Bronchial epithelial cell (primary cell): Measurements from ENCODE around the gene TMC7. TPM values are rescaled to one million over a fixed set of nuclear protein-coding genes. Genes with fewer than 3 reads are reported as not detected.
A peak's percentile ranks its signal among the peaks of the same experiment; 100 is the strongest.

ENCODE experiments used
- DNase-seq: peaks from one replicate; pipeline ENCODE4 v3.0.0-alpha.2; 2010; ENCODE audit warnings: low read depth
- FAIRE-seq: peaks from 2 replicates; lab custom pipeline; 2011; peaks lifted over from hg19 to GRCh38; lab: Jason Lieb, UNC
- H3K27me3 ChIP-seq: 2 replicates; pipeline ENCODE4 v1.5.1; 2011; ENCODE audit warnings: low read length; ENCODE audit not compliant: control insufficient read depth, insufficient read depth
- H3K36me3 ChIP-seq: 2 replicates; pipeline ENCODE4 v1.5.1; 2011; ENCODE audit warnings: low read length; ENCODE audit not compliant: control insufficient read depth, insufficient read depth
- H3K4me3 ChIP-seq: 2 replicates; pipeline ENCODE4 v1.5.1; 2011; ENCODE audit warnings: mild to moderate bottlenecking, low read depth, low read length, control low read depth
- CTCF ChIP-seq: IDR thresholded peaks from 2 replicates; pipeline ENCODE4 v1.5.1; 2011; ENCODE audit warnings: mild to moderate bottlenecking, moderate library complexity, low read length, control low read depth, inconsistent platforms; ENCODE audit not compliant: insufficient read depth, severe bottlenecking
- total RNA-seq: library from RNA; depleted of rRNA; stranded (reverse); fragments of >200 nt; gene quantifications from 2 replicates; pipeline ENCODE4 v1.2.1, GENCODE V29; 2014

The TMC7 gene
- total RNA-seq, 1 donor from 2014 or later: 5.0 TPM

GRCh38 chr16:19105131-19105530 is 121.4 kb downstream of the TMC7 start:
- H3K4me3 ChIP-seq: no peak overlapping the region
- no peaks in the 10 kb centered on the region for H3K27me3 ChIP-seq
- DNase-seq (no peak), FAIRE-seq (no peak)
- H3K36me3 ChIP-seq: no peaks in the 10 kb centered on the region
- no peak for TF ChIP-seq CTCF

GRCh38 chr16:19105891-19106624 is 122.3 kb downstream of the TMC7 start:
- FAIRE-seq: no peak
- no peak for DNase-seq
- no peak overlapping the region for H3K4me3 ChIP-seq
- H3K27me3 ChIP-seq: no peaks in the 10 kb centered on the region
- no peak for TF ChIP-seq CTCF
- H3K36me3 ChIP-seq: no peaks in the 10 kb centered on the region

- TF ChIP-seq CTCF: no peak
- FAIRE-seq: no peak
- no peak for DNase-seq
- no peaks in the 10 kb centered on the region for H3K36me3 ChIP-seq
- no peaks in the 10 kb centered on the region for H3K27me3 ChIP-seq
- H3K4me3 ChIP-seq: no peak overlapping the region
Measured at GRCh38 chr16:19106625-19107020, 122.9 kb downstream of the TMC7 start.

- TF ChIP-seq CTCF: no peak
- Histone ChIP-seq H3K36me3 (no peaks in the 10 kb centered on the region), H3K4me3 (no peak overlapping the region), H3K27me3 (no peaks in the 10 kb centered on the region)
- DNase-seq: peak; percentile 11
- no peak for FAIRE-seq
Measured at GRCh38 chr16:19108409-19109287, 124.9 kb downstream of the TMC7 start.

GRCh38 chr16:19109288-19109664 is 125.5 kb downstream of the TMC7 start:
- no peak overlapping the region for H3K4me3 ChIP-seq
- H3K36me3 ChIP-seq: no peaks in the 10 kb centered on the region
- DNase-seq (no peak), FAIRE-seq (no peak)
- no peak for TF ChIP-seq CTCF
- H3K27me3 ChIP-seq: no peaks in the 10 kb centered on the region
